HK-2 (cell line): ENCODE data around the gene KRT85.

Experiments used
- DNase-seq: peaks from one replicate; pipeline ENCODE4 v3.0.0-alpha.2; 2018; ENCODE audit not compliant: unreplicated experiment

Gene KRT85

DNA sequence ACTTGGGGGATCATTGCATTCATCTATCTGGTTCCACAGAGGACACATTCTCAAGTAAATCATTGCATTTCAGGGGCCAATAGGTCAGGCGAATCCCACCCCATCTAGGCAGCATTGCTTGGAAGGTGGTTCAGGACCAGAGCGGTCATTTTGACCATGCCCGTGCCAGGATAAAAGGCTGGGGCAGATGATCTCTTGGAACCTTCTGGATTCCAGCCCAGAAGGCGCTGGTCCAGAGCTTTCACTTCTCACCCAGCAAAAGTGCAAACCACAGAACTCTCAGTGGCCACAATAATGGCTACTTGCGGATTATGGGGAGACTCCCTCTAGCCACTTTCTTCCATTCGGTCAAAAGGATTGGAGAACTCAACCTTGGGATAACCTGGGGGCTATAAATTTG lies 595 bp upstream of the KRT85 start:
- DNase-seq = no peak

DNA sequence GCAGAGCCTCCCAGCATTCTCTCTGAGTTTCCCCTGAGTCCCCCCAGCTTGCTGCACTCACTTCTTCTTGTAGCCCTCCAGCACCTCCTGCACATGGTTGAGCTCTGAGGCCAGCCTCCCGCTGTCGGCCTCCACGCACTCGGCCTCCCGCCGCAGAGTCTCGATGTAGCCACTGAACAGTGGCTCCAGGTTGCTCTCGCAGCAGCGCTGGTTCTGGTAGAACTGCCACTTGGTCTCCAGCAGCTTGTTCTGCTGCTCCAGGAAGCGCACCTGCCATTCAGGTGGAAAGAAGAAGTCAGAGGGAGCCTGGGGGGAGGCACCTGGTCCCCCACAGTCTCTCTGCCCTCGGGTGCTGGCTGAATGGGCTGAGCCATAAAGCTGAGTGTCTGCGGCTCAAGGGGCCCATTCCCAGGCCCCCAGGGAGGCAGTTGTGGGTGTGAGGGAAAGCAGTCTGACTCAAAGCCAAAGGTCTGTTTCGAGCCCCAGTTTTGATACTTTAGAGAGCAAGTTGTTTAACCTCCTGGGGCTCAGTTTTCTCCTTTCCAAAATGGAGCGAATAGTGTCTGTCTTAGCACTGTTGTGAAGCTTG lies 2.3 kb downstream of the KRT85 start:
- DNase-seq = no peak

DNA sequence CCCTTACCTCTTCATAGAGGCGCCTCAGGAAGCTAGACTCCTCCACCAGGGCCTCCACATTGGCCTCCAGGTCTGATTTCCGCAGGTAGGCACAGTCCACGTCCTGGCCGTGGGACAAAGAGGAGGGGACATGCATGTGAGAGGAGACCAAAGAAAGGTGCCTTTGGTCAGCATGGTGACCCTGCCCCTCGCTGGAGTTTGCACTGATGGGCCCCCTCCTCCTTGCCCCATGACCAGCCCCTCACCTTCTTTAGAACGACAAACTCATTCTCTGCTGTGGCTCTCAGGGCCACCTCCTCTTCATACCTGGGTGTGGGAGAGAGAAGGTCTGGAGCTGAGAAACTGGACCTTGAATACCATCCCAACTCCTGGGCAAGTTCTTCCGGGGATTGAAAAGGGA lies 3.2 kb downstream of the KRT85 start:
- no peak for DNase-seq

DNA sequence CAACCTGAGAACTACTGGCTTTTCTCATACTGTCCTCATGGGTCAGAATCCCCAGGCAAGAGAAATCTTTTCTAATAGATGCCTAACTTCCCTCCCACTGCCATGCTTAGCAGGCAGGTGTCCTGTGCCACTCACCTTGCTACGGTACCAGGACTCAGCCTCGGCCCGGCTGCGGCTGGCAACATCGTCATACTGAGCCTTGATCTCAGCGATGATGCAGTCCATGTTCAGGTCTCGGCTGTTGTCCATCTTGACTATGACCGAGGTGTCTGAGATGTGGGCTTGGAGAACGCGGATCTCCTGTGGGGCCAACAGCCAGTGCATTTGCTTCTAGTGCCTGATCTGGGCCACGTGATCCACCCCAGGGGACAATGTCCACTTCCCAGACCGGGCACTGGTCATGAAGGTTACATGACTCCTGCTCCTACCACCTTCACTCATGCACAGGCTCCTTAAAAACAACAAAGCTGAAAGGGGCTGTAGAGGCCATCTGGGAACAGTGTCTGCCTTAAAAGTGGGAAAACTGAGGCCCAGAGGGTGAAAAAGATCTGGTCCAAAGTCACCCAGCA lies 4.1 kb downstream of the KRT85 start:
- DNase-seq = no peak

DNA sequence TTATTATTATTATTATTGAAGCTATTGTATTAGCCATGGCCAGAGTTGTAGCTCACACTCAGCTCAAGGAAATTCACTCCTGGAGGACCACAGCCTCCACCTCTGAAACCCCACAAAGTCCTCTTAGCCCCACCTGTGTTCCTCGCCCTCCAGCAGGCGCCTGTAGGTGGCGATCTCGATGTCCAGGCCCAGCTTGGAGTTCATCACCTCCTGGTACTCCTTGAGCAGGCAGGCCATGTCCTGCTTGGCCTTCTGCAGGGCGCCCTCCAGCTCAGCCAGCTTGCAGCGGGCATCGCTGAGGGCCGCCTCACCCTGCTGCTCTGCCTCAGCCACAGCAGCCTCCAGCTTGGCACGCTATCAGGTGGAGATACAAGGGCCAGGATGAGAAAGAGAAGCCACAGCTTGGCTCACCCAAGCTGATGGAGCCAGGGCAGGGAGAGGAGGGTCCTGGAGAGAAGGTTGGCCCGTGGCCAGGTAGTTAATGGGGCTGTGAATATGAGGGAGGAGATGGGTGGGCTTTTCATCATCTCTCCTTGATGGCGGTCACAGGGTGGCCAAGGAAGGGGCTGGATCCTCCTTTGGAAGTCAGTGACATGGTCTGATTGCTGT lies 5.1 kb downstream of the KRT85 start:
- no peak for DNase-seq

DNA sequence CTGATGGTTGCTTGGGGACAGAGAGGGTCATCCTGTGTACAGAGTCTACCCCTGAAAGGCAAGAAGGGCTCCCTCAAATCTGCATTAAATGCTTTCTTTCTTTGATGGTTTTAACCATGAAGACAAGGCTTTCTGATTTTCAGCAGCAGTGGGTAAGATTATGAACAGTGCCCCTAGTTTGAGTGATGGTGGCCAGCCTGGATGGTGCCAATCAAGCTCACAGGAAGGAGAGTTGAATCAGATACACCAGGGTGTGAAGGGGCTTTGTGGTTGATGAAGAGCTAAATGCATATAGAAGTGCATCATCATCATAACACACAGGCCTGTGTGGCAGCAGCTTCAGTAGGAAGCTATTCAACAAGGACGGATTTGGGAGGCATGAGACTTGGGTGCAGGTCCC lies 5.7 kb downstream of the KRT85 start:
- no peak for DNase-seq

DNA sequence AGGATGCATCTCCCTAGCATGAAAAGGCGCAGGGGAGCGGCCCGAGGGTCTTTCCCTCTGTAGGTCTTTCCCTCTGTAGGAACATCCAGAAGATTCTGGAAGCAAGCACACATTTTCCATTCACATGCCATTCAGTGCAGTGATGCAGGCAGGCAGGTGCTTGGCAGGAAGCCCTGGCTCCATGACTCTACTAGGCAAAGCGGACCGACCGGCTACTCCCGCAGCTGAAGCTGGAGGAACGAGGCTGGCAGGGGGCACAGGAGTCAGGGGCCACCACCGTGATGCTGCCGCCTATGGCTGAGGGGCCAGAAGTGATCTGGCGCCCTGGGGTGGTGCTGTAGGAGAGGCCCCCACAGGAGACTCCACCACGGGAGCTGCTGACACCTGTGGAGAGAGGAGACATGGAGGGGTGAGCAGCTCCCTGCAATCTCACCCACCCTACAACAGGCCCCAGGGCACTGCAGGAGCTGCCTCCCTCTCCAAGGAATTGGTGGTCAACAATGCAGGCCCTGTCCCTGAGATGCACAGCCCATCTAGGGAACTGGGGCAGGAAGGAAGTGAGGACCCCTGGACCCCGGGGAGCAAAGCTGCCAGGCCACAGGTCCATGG lies 6.5 kb downstream of the KRT85 start:
- DNase-seq = no peak

DNA sequence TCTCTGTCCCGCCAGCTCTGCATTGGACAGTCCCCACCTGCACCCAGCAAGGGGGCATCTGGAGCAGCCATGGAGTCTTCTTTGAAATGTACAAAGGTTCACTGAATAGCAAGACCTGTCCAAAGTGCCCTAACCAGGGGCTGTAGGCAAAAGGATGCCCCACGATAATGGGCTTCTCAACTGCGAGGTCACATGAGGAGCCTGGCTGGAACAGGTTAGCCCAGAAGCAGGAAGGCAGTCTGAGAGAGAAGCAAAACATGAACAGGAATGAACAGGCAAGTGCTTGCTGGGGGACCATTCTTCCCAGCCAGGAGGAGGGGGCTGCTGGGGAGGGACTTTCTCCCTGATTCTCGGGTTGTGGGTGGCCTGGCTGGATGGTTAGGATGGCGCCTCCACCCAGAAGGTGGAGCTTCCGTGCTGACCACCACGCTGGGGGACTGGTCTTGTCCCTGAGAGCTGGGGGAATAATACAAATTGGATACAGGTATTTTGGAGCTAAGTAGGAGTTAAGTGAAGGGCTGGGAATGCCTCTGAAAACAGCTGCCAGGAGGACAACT lies 7.1 kb downstream of the KRT85 start:
- no peak for DNase-seq

DNA sequence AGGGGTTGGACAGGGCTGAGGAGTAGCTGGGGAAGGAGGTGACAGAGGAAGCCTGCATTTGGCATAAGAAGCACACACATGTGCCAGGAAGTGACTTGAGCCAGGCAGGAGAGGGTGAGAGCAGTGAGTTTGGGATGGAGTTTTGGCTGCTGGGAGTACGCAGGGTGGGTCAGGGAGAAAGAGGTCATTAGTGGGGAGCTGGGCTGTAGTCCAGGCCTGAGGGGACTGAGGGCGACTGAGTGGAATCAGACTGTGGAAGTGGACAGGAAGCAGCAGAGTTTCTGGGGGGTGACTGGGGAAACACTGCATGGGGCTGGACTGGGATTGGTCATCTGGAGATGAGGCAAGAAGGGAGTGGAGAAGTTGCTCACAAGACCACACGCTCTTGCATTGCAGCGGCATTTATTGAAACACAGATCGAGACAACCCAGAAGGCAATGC lies 7.6 kb downstream of the KRT85 start:
- no peak for DNase-seq

DNA sequence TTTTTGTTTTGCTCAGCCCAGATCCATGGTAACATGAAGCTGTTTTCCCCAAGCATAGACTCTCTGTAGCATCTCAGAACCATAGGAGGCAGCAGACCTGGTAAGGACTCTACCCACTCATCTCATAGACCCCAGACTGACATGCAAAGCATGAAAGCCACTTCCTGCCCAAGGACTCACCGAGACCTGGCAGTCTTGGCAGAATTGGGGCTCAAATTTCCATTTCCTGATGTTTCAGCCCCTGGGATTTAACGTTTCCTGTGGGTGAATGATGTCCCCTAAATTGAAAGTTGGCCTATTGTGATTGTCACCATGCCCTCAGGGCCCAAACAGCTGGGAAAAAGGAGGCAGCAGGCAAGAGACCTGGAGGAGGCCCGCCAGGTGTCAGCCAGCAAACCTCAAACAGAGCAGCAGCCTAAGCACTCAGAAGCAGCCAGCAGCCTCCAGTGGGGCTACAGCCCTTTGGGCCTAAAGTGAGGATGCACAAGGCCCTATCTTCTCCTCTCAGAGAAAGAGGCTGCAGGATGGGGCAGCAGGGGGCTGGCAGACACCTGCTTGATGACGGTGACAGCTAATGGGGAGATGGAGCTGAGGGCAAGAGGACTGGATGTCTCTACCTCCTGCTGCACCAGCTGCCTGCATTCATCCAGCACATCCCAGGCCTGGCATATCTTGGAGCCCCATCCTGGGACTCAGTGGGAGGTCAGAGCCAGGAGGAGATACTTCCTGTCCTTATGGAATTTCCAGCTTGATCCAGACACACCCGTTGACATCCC lies 8.5 kb downstream of the KRT85 start:
- no peak for DNase-seq

DNA sequence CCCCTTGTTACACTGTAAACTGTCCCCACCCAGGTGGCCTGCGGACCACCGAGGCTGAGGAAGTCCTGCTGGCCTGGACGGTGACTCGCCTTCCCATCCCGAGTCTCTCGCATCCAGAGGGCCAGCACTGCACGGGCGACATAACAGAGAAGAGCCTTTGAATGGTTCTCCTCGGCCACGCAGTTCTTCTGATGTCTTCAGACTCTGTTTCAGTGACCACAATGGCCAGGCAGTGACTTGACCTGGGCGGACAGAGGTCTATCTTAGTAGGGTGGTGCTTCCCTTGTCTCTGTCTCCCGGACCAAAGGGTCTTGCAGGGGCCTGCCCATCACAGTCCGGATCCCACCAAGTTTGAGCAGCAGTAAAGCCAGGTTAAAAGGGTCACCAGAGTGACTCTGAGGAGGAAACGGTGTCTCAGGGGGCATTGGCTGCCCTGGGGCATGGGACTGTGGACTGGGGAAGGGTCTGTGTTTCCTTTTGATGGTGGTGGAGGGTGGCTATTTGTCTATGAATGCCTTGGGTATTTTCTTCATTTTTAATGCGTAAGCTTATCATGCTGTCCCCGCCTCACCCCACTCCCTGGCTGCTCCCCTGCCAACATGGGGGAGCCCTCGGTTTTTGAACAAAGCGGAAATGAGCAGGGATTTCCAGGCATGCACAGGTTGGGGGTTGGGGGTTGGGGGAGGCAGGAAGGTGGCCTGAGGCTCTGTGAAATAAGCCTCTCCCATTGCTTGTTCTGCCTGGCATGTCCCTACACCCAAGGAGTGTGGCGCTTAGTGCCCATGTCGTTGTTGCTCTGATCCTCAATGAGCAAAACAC lies 10.3 kb downstream of the KRT85 start:
- DNase-seq = no peak

DNA sequence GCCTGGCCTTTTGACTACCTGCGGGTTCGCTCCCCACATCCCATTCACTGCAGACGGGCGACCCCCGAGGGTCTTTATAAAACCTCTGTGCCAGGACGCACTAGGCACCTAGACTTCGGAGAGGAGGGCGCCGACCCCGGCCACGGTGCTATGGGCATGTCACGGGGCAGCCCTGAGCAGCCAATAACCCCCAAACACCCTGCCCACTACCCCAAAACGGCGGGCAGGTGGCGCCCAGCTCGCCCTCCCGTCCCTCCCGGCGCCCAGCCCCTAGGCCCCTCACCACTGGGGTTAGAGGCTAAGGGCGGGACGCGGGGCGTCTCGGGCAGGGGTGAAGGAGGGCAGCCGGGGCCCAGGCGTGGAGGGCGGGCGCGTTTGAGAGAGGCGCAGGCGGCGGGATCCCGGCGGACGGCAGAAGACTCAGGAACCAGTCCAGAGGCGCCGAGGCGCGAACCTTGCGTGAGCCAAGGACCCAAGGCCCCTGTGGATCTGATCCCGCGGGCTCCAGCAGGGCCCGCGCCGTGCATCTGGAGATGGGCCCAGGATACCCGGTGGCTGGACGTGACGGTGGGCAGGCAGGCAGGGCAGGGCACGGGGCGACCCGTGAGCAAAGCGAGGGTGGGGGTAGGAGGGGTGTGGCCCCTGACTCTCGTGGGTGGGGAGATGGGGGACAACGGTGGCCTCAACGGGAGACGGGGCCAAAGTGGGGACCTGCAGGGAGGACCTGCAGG lies 11.1 kb downstream of the KRT85 start:
- DNase-seq = no peak

DNA sequence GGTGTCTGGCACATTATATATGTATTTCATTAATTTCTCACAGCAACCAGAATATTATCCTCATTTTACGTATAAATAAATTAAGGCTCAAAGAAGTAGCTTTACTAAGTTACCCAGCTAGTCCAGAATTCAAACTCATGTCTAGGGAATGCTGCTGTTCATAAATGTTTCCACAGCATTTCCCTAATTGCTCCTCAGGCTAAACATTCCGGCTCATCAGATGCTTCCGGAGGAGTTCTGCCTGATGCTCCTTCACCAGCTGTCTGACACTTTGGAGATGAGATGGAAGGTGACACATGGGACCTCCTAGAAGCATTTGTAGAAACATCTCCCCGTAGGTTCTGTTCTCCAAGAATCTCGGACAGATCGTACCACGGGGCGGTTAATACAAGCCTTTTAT lies 12.1 kb downstream of the KRT85 start:
- no peak for DNase-seq

DNA sequence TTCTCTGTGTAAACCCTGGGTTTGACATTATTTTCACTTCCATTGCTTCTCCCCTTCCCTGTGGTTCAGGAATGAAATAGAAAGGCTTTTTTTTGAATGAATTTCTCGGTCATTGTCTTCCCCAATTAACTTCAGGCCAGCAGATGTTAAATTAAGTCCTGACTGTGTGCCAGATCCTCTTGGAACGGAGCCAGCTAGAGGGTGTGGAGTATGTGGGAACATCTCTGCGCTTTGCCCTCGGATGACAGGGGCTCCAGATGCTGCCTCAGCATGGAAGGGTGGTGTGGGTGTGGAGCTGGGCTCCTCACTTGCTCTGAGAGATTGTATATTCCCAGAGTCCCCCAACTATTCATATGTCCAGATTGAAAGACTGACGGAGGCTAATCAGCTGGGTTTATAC lies 13.1 kb downstream of the KRT85 start:
- no peak for DNase-seq

DNA sequence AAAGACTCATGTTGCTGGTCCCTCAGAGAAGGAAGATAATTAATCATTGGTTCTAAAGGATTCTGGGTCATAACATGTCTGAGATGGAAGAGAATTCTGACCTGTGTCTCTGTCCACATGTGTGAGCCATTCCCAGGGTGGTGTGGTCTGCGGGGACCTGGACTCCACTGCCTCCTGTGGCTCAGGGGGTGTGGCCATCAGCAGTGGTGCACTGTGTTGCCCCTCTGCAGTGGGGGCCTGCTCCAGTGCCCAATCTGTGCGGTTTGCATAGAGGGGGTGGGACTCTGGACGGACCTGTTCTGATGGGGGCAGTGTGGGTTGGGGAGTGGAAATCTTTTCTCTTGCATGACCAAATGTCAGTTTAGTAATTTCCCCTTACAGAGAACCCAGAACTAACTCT lies 13.5 kb downstream of the KRT85 start:
- DNase-seq = no peak

DNA sequence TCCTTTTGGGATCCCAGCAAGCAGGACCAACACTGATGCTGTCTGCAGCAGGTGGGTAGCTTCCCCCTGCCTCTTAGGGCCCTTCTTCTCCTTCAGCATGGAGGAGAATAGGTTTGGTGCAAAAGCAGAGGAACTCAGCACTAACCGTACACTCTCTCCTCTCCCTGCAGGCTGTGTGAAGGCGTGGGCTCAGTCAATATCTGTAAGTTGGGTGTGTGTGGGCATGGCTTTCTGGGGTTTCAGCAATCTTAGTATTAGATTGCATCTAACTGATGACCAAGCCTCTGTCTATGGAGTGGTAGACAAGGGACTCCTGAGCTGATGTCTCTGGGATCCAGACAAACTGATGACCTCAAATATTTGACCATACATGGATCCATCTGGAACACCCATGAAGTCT lies 14.3 kb downstream of the KRT85 start:
- no peak for DNase-seq

DNA sequence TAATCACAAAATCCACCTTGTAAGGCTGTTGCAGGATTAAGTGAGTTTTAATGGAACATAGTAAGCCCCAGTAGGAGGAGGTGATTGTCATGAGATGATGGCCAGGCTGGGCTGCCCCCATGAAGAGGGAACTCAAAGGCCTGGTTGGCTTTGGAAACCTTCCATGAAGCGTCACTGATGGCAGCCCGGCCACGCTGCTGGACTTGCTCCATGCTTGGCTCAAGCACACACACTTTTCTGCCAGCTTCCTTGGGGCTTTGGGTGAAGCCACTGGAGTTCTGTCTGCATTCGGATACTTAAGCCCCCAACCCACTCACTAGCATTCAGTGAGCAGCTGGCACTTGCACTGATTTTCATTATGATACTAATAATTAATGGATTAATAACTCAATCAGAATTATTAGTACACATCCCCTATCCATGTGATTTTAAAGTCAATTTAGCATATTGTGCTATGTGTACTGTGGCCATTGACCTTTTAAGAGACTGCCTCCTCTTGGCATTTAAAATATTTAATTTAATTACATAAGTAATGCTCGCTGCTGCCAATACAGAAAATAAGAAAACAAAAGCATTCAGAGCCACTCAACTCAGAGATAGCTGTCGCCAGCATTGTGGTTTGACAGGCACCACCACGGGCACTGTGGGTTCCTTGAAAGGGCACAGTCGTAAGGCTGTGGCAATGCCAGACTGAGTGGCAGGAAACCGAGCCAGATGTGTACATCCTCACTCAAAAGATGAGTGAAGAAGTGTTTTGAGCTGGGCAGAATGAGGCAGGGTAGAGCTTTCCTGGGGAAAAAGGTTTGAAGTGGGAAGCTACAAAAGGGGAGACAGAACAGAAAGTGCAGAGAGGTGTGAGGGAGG lies 15.9 kb downstream of the KRT85 start:
- DNase-seq = no peak

DNA sequence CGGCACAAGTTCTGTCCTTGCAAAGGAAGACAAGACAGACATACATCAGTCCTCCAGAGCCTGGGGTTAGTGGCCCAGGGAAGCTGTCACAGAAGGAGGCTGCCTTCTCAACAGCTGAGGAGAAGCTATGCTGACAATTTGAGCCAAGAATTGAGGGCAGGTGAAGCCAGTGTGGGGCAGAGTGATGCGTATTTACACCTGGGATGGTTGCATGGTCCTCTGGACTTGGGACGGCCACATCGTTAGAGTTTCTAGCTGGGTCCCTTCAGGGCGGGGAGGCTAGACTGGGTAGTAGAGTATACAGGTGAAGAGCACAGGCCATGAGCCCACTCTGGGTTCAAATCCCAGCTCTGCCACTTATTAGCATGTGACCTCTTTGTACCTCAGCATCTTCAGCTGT lies 16.5 kb downstream of the KRT85 start:
- no peak for DNase-seq

DNA sequence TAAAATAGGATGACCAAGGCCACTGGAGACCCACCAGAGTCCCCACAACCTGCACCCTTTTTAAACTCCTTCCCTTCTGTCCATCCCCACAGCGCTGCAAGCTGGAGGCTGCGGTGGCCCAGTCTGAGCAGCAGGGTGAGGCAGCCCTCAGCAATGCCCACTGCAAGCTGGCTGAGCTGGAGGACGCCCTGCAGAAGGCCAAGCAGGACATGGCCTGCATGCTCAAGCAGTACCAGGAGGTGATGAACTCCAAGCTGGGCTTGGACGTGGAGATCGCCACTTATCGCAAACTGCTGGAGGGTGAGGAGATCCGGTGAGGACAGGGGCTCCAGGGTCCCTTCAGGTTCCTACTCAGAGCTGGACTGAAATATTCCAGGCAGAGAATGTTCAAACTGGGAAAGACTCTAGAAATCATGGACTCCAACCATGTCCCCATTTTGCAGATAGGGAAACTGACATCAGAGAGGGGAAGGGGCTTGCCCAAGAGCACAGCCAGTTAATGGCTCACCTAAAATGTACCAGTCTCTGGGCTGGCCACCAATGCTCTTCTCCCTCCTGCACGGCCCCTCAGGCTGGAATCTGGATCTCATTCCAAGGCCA lies 17.2 kb downstream of the KRT85 start:
- DNase-seq = no peak
